GM19372 (cell line): Measurements from ENCODE around the gene GSG1L.
"Not testable (repeated sequence)": the region's sequence is repeated elsewhere in the genome, so short reads cannot be mapped to it uniquely, and the experiment has no call there.

Source experiments
- ATAC-seq: cut with Tn5 transposase; IDR thresholded peaks from one replicate; pipeline ENCODE4 v1.9.1; 2021; ENCODE audit warnings: mild to moderate bottlenecking, low read depth, moderate library complexity; ENCODE audit not compliant: unreplicated experiment

The GSG1L gene

DNA sequence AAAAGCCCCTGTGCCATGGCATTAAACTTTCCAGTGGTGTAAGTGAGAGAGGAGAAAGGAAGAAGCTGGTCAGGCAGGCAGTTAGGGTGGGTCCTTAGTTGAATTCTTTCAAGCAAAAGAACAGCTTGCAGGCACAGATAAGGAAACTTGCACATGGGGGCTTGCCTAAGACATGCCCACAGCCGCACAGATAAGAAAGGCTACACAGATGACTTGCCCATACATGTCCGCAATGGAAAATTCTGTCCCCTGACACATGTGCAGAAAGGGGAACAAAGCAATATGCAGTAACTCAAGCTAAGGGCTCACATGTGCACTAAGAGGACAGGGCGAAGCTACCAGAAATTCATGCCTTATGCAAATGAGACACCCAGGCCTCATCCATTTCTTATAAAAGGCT lies 69.9 kb downstream of the GSG1L start:
- no peak for ATAC-seq

DNA sequence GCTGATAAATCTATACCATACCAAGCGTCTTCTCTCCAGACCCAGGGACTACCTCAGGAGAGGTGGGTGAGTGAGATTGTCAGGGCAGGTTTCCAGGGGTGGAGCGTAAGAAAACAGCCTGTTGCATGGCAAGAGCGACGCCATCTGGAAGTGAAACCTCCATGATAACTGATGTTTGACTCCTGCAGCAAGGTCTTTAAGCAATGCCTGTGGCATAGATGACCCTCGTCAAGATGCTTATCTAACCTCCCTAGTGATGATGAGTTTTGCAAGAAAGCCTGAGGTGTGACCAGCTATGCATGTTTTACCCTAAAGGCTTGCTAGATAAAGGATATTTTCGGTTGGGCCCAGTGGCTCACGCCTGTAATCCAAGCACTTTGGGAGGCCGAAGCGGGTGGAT lies 71.6 kb downstream of the GSG1L start:
- ATAC-seq, result no peak

DNA sequence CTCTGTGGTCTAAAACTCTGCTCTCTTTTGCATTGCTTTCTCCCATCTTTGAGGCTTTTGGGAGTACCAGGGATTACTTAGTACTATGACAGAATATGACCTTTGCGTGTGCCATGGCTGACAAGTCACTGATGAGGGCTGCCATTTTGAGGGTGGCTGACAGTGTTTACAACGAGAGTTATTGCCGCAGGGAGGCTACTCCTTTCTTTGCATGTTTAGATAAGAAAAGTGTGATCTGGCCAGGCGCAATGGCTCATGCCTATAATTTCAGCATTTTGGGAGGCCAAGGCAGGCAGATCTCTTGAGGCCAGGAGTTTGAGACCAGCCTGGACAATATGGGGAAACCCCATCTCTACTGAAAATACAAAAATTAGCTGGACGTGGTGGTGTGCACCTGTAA lies 77.5 kb downstream of the GSG1L start:
- no peak for ATAC-seq

DNA sequence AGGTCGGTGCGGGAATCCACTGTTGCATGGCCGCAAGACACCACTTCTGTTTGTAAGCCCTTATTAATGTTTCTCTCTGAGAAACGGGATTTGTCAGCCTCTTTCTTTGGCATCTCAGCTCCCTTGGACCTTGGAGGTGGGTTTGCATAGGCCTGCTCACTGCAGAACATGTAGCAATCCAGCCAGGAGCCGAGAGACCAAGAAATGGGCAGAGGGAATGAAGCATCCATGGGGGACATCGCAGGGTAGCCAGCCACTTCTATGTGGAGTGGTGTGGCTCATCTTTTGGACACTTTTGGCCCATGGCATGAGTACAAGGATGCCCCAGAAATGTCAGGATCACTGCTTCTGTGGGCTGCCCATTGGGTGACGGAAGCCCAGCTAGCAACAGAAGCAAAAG lies 79.4 kb downstream of the GSG1L start:
- ATAC-seq, result no peak

DNA sequence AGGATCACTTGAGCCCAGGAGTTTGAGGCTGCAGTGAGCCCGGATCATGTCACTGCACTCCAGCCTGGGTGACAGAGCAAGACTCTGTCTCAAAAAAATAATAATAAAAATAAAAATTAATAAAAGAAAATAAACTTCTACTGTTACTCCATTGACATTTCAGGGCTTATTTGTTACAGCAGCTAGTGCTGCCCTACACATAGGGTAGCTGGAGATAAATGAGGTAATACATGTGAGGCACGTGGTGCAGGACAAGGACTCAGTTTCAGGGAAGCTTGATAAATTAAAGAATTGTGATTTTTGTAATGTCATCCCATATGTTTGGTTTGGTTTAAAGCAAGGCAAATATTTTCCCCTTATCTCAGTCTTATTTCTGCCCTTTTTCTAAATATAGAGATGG lies 80.3 kb downstream of the GSG1L start:
- no peak for ATAC-seq

DNA sequence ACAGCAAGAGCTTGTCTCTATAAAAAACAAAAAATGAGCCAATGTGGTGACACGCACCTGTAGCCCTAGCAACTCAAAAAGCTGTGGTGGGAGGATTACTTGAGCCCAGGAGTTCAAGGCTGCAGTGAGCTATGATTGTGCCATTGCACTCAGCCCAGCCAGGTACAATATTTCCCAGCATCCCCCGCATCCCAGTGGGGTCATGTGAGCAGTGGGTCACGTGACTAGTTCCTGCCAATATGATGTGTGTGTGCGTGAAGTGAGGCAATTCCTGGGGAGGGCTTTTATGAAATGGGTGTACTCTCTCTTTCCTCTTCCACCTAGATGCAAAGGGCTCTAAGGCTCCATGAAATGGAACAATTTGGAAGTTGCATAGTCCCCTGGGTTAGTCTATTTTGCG lies 81.3 kb downstream of the GSG1L start:
- no peak for ATAC-seq

DNA sequence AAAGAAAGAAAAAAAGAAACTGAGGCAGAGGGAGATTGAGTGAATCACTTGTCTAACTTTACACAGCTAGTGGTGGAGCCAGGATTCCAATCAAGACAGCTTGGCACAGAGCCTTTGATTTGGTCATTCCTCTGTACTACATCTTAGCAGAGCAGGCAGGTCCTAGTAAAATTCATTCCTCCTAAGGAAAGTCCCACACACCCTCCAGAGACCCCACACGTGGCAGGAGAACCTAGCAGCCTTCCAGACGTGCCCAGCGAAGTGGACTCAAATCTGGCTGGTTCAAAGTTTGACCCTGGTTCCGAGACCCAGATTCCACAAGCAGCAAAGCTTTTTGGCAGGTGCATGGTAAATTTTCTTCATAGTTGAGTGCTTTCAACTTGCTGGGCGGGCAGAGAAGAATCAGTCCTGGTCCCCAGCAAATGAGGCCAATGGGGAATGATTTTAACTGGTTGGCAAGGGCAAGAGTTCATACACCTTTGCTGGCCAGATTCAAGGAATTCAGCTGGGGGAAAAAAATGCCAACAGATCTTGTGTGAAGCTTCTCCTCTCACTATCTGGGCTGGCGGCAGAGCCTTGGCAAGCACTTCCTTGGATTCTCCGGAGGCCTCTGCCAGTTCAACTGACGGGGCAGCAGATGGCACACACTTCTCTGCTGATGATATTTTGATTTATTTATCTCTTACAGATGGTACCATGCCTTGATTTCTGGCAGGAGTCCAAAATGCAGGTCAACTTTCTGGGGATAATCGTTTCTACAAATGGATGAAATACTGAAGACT lies 82.4 kb downstream of the GSG1L start:
- no peak for ATAC-seq

DNA sequence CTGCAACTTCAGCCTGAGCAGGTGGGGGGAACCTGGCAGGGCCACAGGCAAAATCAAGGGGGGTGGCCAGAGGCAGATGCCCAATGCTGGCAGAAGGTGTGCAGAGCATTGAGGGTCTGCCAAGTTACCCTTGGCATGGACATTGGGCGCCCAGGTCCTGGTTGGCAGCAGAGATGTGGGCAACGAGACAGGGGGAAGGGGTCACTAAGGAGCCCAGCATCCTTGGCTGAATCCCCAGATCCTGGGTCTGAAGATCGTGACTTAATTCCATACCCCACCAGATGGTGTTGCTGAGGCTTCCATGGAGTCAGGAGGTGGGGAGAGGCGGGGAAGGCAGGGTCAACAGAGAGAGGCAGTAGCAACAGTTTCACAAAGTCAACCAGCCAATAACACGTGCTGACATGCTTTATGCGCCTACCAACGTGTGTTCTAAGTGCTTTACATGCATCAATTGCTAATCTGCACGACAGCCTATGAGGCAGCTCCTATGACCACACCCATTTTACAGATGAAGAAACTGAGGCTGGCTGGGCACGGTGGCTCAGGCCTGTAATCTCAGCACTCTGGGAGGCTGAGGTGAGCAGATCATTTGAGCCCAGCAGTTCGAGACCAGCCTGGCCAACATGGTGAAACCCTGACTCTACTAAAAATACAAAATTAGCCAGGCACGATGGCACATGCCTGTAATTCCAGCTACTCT lies 83.3 kb downstream of the GSG1L start:
- ATAC-seq, result no peak

DNA sequence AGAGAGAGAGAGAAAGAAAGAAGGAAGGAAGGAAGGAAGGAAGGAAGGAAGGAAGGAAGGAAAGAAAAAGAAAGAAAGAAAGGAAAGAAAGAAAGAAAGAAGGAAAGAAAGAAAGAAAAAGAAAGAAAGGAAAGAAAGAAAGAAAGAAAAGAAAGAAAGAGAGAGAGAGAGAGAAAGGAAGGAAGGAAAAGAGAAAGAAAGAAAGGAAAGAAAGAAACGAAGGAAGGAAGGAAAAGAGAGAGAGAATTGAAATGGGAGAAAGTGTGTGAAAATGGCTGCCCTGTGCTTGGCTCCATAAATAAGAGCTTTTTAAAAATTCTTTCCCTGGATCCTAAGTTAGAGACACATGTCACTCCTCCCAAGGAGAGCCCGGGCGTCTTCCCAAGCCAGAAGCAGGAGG lies 83.8 kb downstream of the GSG1L start:
- not testable (repeated sequence) for ATAC-seq

DNA sequence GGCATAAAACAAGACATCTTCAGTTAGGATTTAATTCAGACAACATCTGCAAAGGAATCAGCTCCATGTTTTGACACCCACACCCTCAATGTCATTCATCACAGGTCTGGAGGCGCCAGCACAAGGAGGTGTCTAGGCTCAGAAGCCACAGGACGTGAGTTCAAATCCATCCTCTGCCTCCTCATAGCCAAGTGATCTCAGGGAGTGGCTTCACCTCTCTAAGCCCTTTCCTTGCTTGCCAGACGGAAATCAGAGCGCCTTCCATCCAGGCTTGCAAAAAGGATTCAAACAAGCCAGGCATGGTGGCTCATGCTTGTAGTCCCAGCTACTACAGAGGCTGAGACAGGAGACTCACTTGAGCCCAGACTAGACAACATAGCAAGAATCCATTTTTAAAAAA lies 84.6 kb downstream of the GSG1L start:
- ATAC-seq, result no peak

DNA sequence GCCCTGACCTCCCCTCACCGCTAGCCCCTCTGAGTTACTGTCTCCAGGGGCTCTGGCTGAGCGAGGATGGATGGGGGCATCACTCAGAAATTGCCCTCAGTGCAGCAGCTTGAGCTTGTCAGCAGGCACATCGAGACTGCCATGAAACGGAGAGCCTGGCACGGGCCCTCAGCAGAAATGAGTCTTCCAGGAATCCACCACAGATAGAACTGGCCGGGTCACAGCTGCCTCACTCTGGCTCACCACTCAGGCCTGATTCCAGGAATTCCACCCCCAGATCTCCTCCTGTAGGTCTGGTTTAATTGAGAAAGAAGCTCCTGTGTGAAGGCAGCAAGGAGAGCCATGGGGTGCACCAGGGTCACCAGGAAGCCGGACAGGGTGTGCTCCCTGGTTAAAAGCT lies 85.5 kb downstream of the GSG1L start:
- ATAC-seq, result no peak

DNA sequence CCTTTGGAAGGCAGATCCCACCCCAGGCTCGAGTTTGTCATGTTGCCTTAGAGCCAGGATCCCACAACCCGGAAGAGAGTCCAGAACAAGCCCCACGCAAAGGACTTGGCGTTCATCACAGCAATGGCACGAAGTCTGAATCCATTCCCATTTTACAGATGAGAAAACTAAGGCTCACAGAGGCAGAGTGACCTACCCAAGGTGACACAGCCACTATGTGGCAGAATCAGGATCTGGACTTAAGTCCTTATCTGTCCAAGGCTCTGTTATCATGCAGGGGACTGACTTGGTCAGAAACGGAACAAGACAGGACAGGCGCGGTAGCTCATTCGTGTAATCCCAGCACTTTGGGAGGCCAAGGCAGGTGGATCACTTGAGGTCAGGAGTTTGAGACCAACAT lies 86.5 kb downstream of the GSG1L start:
- no peak for ATAC-seq

DNA sequence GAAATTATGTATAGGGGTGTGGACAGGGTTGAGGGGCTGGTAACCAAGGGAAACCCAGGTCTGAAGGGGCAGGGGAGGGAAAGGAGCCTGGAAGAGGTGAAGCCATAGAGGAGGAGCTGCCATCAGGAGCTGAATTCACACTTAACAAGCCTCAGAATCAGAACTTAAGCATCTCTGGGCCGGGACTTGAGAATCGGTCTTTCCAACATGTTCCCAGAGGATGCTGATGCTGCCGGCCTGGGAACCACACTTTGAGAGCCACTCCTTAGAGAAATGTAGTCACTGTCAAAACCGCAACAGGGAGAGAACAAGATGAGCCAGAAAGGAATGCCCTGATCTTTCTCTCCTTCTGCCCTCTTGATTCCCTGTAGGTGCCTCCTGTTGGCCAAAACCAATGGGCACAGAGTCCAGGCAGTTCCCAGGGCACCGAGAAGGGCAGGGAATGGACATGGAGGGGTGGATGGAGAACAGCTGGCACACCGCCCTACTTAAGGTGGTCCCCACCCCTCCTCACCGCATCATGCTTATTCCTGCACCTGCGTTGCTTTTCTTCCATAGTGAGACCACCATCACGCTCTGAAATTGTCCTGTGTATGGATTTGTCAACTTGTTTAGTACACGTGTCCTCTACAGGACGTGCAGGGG lies 88.5 kb downstream of the GSG1L start:
- ATAC-seq, result no peak

DNA sequence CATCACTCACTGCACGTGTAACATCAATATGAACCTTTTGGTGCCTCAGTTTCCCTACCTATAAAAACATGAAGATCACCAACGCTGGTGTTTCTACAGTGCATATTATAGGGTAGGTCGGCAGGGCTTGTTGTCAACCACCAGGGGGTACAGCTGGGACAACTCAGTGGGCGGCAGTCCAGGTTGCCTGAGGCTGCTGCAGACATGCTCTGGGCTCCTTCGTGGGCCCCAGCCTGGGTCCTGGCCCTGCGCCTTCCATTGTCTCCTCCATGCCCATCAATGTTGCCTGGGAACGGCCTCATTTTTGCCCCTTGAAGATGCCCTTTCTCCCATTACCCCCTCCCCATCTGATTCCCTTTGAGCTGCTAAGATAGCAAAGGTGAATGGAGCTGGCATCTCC lies 89.8 kb downstream of the GSG1L start:
- no peak for ATAC-seq

DNA sequence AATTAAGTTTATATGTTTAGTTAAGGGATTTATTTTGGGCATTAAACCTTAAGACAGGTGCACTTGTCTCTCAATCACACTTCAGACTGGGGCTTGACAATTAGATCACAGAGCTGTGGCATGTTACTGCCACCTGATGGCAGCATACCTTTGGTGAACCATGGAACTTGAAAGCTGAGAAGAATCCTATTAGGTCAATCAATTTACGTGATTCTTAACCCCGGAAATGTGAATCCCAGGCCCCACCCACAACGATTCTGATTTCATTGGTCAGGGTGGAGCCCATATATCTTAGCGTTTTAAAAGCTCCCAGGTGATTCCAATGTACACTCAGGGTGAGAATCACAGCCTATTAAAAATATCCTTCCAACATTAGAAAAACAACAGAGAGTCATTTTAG lies 91.0 kb downstream of the GSG1L start:
- ATAC-seq, result peak; percentile 71

DNA sequence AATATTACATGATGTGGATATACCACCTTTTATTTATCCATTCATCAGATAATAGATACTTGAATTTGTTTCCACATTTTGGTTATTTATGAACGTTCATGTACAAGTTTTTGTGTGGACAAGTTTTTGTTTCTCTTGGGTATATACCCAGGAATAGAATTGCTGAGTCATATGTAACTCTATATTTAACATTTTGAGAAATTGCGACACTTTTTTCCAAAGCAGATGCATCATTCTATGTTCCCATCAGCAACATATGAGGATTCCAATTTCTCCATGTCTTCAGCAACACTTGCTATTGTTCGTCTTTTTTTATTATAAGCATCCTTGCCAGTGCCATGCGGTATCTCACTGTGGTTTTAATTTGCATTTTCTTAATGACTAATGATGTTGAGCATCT lies 93.9 kb downstream of the GSG1L start:
- ATAC-seq, result no peak

DNA sequence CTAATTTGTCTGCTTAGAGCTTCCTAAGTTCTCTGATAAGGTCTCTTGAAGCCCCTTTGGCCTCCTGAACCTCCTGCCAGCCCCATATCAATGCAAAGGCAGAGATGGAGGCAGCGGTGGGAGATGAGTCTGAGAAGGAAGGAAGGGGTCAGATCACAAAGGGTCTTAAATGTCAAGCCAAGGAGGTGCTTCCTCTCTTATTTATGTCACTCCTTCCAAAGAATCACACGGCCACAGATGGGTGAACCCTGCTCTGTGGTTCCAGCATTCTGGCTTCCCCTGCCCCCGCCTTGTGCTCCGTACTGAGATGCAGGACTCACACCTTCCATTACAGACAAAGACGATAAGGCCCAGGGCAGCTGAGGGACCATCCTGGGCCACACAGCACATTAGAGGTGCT lies 96.3 kb downstream of the GSG1L start:
- no peak for ATAC-seq

DNA sequence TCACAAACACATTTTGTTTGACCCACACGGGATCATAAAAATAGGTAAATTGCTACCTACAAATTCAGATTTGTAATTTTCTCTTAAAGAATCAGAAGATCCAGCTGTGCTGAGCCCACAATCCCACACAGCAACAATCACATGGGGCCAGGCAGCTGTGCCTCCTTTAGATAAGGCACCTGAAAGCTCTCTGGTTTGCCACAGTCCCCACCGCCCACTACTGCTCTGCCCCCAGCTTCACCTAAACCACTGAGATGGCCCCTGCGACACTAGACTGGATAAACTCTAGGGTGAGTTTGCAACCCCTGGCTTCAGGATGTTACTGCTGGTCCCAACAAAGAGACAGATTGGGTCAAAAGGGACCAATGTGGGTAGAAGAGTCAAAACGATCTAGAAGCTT lies 96.8 kb downstream of the GSG1L start:
- ATAC-seq, result no peak

DNA sequence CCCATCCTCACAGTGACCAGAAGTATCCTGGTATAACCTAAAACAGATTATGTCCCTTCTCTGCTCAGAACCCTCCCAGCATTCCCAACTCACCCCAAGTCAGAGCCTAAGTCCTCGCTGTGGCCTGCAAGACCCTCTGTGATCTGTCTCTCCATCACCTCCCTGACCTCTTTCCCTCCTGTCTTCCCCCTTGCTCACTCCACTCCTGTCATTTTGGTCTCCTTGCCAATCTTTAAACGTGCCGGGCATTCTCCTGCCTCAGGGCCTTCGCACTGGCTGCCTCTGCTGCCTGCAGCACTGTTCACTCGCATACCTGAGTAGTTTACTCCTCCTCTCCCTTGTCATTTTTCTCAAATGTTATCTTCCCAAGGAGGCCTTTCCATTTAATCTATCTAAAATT lies 97.7 kb downstream of the GSG1L start:
- no peak for ATAC-seq

DNA sequence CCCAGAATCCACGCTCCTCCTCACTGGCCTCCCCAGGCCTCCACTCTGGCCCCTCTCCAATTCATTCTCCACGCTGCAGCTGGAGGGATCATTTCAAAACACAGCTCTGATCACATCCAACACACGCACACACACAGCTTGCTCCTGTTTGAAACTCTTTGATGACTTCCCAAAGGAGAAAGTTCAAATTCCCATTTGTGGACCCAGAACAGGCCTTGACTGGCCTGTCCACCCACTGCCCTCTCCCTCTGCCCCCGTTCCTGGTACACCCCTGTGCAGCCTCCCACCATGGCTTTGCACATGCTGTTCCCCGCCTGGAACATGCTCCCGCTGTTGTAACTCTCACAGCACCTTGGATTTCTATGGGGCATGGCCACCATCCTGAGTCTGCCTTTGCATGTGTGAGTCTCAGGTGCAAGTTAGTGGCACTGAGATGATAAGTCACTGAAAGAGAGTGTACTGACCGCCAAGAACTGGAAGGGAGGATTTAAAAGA lies 100.0 kb downstream of the GSG1L start:
- no peak for ATAC-seq

DNA sequence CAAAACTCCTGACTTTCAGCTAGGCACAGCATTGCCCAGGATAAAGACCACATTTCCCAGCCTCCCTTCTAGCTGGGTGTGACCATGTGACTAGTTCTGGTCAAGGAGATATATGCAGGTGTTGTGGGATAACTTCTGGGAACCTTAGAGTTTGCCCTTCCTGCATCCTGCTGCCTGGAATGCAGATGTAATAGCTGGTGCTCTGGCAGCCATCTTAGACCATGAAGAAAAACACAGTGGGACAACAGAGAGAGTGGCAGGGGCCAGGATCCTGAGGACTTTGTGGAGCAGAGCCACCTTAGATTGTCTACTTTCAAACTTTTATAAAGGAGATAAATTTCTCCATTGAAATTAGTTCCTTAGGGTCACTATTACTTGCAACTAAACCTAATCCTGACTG lies 101.3 kb downstream of the GSG1L start:
- ATAC-seq, result no peak

DNA sequence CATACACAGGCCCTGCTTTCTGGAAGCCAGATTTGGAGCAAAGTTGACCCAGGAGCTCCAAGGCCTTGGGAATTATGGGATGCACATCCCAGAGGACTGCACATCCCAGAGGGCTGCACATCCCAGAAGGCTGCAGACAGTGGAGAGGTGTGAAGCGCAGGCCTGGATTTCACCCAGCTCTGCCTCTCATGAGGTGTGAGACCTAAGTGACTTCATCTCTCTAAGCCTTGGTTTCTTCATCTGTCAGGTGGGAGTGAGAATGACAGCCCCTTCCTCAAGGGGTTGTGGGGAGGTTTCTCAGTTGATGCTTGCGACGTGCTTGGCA lies 102.3 kb downstream of the GSG1L start:
- ATAC-seq, result no peak
